HG03196 (cell line): ENCODE measurements around the gene ZMYM4.
"Not testable (repeated sequence)": the region's sequence is repeated elsewhere in the genome, so short reads cannot be mapped to it uniquely, and the experiment has no call there.

Experiments
- ATAC-seq: cut with Tn5 transposase; IDR thresholded peaks from one replicate; pipeline ENCODE4 v1.9.1; 2021; ENCODE audit not compliant: unreplicated experiment

ZMYM4 gene

GRCh38 chr1:35268282-35269200 lies at the start of gene ZMYM4:
Gene ZMYM4 (plus strand): TSS chr1:35268709. CDS start chr1:35269047, 338 bp downstream.
- peak; percentile 80 for ATAC-seq

- no peak for ATAC-seq
Observed at GRCh38 chr1:35220976-35221375, 47.5 kb upstream of the ZMYM4 start.

- ATAC-seq, result no peak
Observed at GRCh38 chr1:35222322-35223083, 46.0 kb upstream of the ZMYM4 start.

- ATAC-seq, result no peak
Observed at GRCh38 chr1:35223084-35223630, 45.4 kb upstream of the ZMYM4 start.

- no peak for ATAC-seq
Observed at GRCh38 chr1:35226546-35226945, 42.0 kb upstream of the ZMYM4 start.

- ATAC-seq, result no peak
Observed at GRCh38 chr1:35229587-35230360, 38.7 kb upstream of the ZMYM4 start.

- no peak for ATAC-seq
Observed at GRCh38 chr1:35231287-35231686, 37.2 kb upstream of the ZMYM4 start.

GRCh38 chr1:35236772-35237171 lies 31.7 kb upstream of the ZMYM4 start:
- ATAC-seq, result not testable (repeated sequence)

GRCh38 chr1:35243691-35244090 lies 24.8 kb upstream of the ZMYM4 start:
- ATAC-seq, result no peak

- ATAC-seq, result no peak
Observed at GRCh38 chr1:35247256-35247655, 21.3 kb upstream of the ZMYM4 start.

GRCh38 chr1:35253941-35254340 lies 14.6 kb upstream of the ZMYM4 start:
- no peak for ATAC-seq

GRCh38 chr1:35255276-35255675 lies 13.2 kb upstream of the ZMYM4 start:
- no peak for ATAC-seq

GRCh38 chr1:35259561-35259960 lies 8.9 kb upstream of the ZMYM4 start:
- ATAC-seq, result no peak

- no peak for ATAC-seq
Observed at GRCh38 chr1:35261412-35262120, 6.9 kb upstream of the ZMYM4 start.

- ATAC-seq, result no peak
Observed at GRCh38 chr1:35264035-35264434, 4.5 kb upstream of the ZMYM4 start.

GRCh38 chr1:35264871-35265270 lies 3.6 kb upstream of the ZMYM4 start:
- ATAC-seq, result no peak

GRCh38 chr1:35266306-35266705 lies 2.2 kb upstream of the ZMYM4 start:
- no peak for ATAC-seq

GRCh38 chr1:35269201-35269988 lies 886 bp downstream of the ZMYM4 start:
- no peak for ATAC-seq

GRCh38 chr1:35269989-35270289 lies 1.4 kb downstream of the ZMYM4 start:
- no peak for ATAC-seq

- no peak for ATAC-seq
Observed at GRCh38 chr1:35270836-35271235, 2.3 kb downstream of the ZMYM4 start.
